CD14-positive monocyte (primary cell): ENCODE data around the gene KRT13. TPM values are rescaled to one million over a fixed set of nuclear protein-coding genes. Genes with fewer than 3 reads are reported as not detected.

Experiments used
- DNase-seq, 3 donors: peaks; one replicate each; pipeline ENCODE4 v3.0.0-alpha.2; 2011 to 2022
- H2AFZ ChIP-seq: 2 replicates; pipeline ENCODE4 v1.6.0; 2012; ENCODE audit warnings: mild to moderate bottlenecking, low read depth, low read length, inconsistent platforms; ENCODE audit not compliant: insufficient read depth, poor library complexity, severe bottlenecking
- H3K27ac ChIP-seq, 2 donors: 1 replicate in 1 of 2; 2 replicates in 1 of 2; pipeline ENCODE4 v1.5.1; 2012 to 2013; ENCODE audit warnings: low read length in 2 of 2, control low read depth in 1 of 2, inconsistent platforms in 1 of 2, low read depth in 1 of 2, mild to moderate bottlenecking in 1 of 2
- H3K27me3 ChIP-seq, 2 donors: one replicate each; pipeline versions ENCODE4 v1.6.0 to v1.6.1; 2011 to 2013; ENCODE audit warnings: low read length in 2 of 2; ENCODE audit not compliant: control insufficient read depth in 2 of 2, insufficient read depth in 2 of 2
- H3K36me3 ChIP-seq, 2 donors: replicated peaks in 1 of 2; 1 replicate in 1 of 2; 2 replicates in 1 of 2; pipeline versions ENCODE4 v1.5.1 to v1.6.1; 2012 to 2013; ENCODE audit warnings: low read length in 2 of 2, control low read depth in 1 of 2, inconsistent platforms in 1 of 2, mild to moderate bottlenecking in 1 of 2; ENCODE audit not compliant: insufficient read depth in 2 of 2, control insufficient read depth in 1 of 2
- H3K4me1 ChIP-seq, 2 donors: 1 replicate in 1 of 2; 2 replicates in 1 of 2; pipeline versions ENCODE4 v1.5.1 to v1.6.1; 2012 to 2013; ENCODE audit warnings: low read length in 2 of 2, control low read depth in 1 of 2, inconsistent platforms in 1 of 2, mild to moderate bottlenecking in 1 of 2, moderate library complexity in 1 of 2; ENCODE audit not compliant: insufficient read depth in 2 of 2, control insufficient read depth in 1 of 2
- H3K4me2 ChIP-seq: replicated peaks from 2 replicates; pipeline ENCODE3; 2012; ENCODE audit warnings: low read length, moderate library complexity, mild to moderate bottlenecking; ENCODE audit not compliant: poor library complexity, severe bottlenecking; ENCODE audit errors: extremely low read depth
- H3K4me3 ChIP-seq, 3 experiments: fragments of 200-600 bp in 1 of 3; sonication (generic) in 1 of 3; replicated peaks in 1 of 3; 1 replicate in 2 of 3; 2 replicates in 1 of 3; pipeline ENCODE4 v1.5.1; 2011 to 2013; ENCODE audit warnings: low read length in 3 of 3, mild to moderate bottlenecking in 3 of 3, control low read depth in 2 of 3, low read depth in 2 of 3, inconsistent platforms in 1 of 3, moderate library complexity in 1 of 3
- H3K79me2 ChIP-seq: 2 replicates; pipeline ENCODE4 v1.6.0; 2012; ENCODE audit warnings: mild to moderate bottlenecking, control low read depth, inconsistent platforms, low read length, moderate library complexity; ENCODE audit not compliant: insufficient read depth
- H3K9ac ChIP-seq: 2 replicates; pipeline ENCODE4 v1.6.0; 2017; ENCODE audit warnings: low read length, mild to moderate bottlenecking; ENCODE audit not compliant: insufficient read depth, poor library complexity, severe bottlenecking
- H3K9me3 ChIP-seq, 2 donors: replicated peaks in 1 of 2; 1 replicate in 1 of 2; 2 replicates in 1 of 2; pipeline versions ENCODE4 v1.5.1 to v1.6.1; 2012 to 2013; ENCODE audit warnings: low read length in 2 of 2, control low read depth in 1 of 2; ENCODE audit not compliant: control insufficient read depth in 1 of 2, insufficient read depth in 1 of 2
- H4K20me1 ChIP-seq: 2 replicates; pipeline ENCODE4 v1.6.0; 2012; ENCODE audit warnings: mild to moderate bottlenecking, low read length, control low read depth, moderate library complexity; ENCODE audit not compliant: insufficient read depth
- H3K27ac Mint-ChIP-seq, 7 donors: one replicate each; pipeline ENCODE4 v1.8.0; 2020; ENCODE audit warnings: mild to moderate bottlenecking in 7 of 7, mixed read lengths in 7 of 7, moderate library complexity in 6 of 7, inconsistent platforms in 2 of 7
- H3K27me3 Mint-ChIP-seq, 3 donors: one replicate each; pipeline ENCODE4 v1.8.0; 2021 to 2022; ENCODE audit warnings: low read depth in 3 of 3, mild to moderate bottlenecking in 3 of 3, mixed read lengths in 3 of 3, moderate library complexity in 3 of 3, inconsistent platforms in 1 of 3
- H3K36me3 Mint-ChIP-seq, 2 donors: one replicate each; pipeline ENCODE4 v1.8.0; 2020; ENCODE audit warnings: mixed read lengths in 2 of 2, inconsistent platforms in 1 of 2, mild to moderate bottlenecking in 1 of 2
- H3K4me1 Mint-ChIP-seq: one replicate; pipeline ENCODE4 v1.8.0; 2020; ENCODE audit warnings: mild to moderate bottlenecking, mixed read lengths
- H3K4me3 Mint-ChIP-seq, 2 donors: one replicate each; pipeline ENCODE4 v1.8.0; 2020; ENCODE audit warnings: mild to moderate bottlenecking in 2 of 2, mixed read lengths in 2 of 2, moderate library complexity in 1 of 2
- H3K9me3 Mint-ChIP-seq, 7 donors: one replicate each; pipeline ENCODE4 v1.8.0; 2020 to 2022; ENCODE audit warnings: mixed read lengths in 7 of 7, mild to moderate bottlenecking in 6 of 7, moderate library complexity in 6 of 7, inconsistent platforms in 2 of 7
- CTCF ChIP-seq: fragments of 200-600 bp; IDR thresholded peaks from one replicate; pipeline ENCODE4 v1.8.0; 2022; ENCODE audit warnings: antibody characterized with exemption, mild to moderate bottlenecking
- WGBS: methylation state at CpG from one replicate; pipeline ENCODE4 v1.1.5; 2013; ENCODE audit warnings: missing lambda C conversion rate; ENCODE audit not compliant: insufficient coverage; 5-methylcytosine and 5-hydroxymethylcytosine counted together
- intact Hi-C, 2 donors: fragments of 100-400 bp; cut with micrococcal nuclease; formaldehyde crosslinking; loops; one replicate each; pipeline versions ENCODE4 v1.15.0 to v1.15.1; 2023
- polyA plus RNA-seq, 3 donors: library from polyadenylated mRNA; depleted of rRNA in 1 of 3; unstranded in 2 of 3; stranded (reverse) in 1 of 3; fragments of 300-500 nt in 2 of 3; fragments of >200 nt in 1 of 3; fragmentation: Illumina TruSeq in 2 of 3; gene quantifications; 1 replicate in 2 of 3; 2 replicates in 1 of 3; pipeline ENCODE4 v1.2.3, GENCODE V29; 2012 to 2021

Gene KRT13
- polyA plus RNA-seq, 3 donors, result not detected

DNA sequence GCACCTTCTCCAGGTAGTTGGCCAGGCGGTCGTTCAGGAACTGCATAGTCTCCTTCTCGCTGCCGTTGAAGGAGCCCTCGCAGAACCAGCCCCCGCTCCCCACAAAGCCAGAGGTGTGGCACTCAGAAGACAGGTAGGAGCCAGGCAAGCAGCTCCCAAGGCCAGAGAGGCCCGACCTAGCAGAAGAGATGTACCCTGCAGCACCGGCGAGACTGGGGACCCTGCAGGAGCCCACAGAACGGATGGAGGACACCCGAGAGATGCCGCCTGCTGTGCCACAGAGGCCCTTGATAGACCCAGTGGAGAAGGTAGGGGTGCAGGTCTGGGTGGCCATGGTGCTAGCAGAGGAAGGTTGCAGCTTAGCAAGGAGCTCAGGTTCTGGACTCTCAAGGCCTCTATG lies 15.9 kb downstream of the KRT13 start, which contains the start of gene KRT36:
KRT36 (minus strand) TSS at position 380 of the 400 bp plus-strand sequence; CDS start at position 334, 46 bp downstream.
- Histone ChIP-seq H3K4me3 (peak within 1 kb of the TSS in 1 of 3 experiments; percentile 53), H3K4me1 (peaks cover 47 to 54% of the 10 kb centered on the region in 2 donors), H3K27ac (peak within 1 kb of the TSS; percentile 73 to 85), H3K36me3 (no peaks in the 10 kb centered on the region), H3K27me3 (no peaks in the 10 kb centered on the region), H4K20me1 (no peaks in the 10 kb centered on the region), H2AFZ (peak within 1 kb of the TSS; percentile 58), H3K79me2 (no peaks in the 10 kb centered on the region), H3K4me2 (peak within 1 kb of the TSS; percentile 45), H3K9ac (peak within 1 kb of the TSS; percentile 11), H3K9me3 (no peaks in the 10 kb centered on the region)
- H3K4me1 Mint-ChIP-seq, result peaks cover 52% of the 10 kb centered on the region
- TF ChIP-seq CTCF, result no peak
- no peak for DNase-seq
- peaks cover 1 to 3% (median 2%) of the 10 kb centered on the region in 3 donors for H3K27me3 Mint-ChIP-seq
- H3K9me3 Mint-ChIP-seq, result no peaks in the 10 kb centered on the region
- peak within 1 kb of the TSS; percentile 43 to 76 for H3K4me3 Mint-ChIP-seq
- peaks cover 0 to 2% of the 10 kb centered on the region in 2 donors for H3K36me3 Mint-ChIP-seq
- intact Hi-C loops, result loop anchor here in 1 of 2 donors (5.0 kb wide), 1 partner anchor 58 kb away; no protein-coding TSS in a partner anchor
- 98% methylated on average over 12 of the region's 12 CpGs for WGBS
- H3K27ac Mint-ChIP-seq, result peak within 1 kb of the TSS; percentile 82 to 93 (median 88)

DNA sequence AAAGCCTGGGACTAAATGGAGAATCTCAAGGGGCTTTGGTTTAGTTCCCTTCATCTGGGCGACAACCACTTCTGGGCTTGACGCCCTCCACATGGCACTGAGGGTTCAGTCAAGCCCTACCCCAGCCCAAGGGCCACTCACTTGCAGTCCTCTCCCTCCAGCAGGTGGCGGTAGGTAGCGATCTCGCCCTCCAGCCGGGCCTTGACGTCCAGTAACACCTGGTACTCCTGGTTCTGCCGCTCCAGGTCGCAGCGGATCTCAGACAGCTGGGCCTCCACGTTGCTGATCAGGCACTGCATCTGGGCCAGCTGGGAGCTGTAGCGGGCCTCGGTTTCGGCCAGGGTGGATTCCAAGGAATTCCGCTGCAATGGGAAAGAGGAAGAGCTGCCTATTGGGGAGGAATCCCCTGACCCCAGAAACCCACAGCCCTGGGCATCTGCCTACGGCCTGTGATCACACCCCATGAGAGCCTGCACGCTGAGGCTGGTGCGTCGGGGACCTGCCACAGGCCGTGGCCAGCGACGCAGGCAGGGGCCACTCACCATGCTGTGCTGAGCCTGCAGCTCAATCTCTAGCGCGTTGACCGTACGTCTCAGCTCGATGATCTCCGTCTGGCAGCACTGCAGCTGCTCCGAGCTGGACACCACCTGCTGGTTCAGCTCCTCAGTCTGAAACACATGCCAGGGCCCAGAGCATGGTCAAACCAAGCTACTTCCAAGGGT lies 18.4 kb downstream of the KRT13 start:
- intact Hi-C loops, result loop anchor here in 1 of 2 donors (5.0 kb wide), 1 partner anchor 60 kb away; no protein-coding TSS in a partner anchor
- no peaks in the 10 kb centered on the region for H3K36me3 Mint-ChIP-seq
- H3K4me3 Mint-ChIP-seq, result no peak overlapping the region
- H3K9me3 ChIP-seq, result no peaks in the 10 kb centered on the region
- H3K9ac ChIP-seq, result no peak overlapping the region
- H3K4me2 ChIP-seq, result no peak overlapping the region
- no peaks in the 10 kb centered on the region for H4K20me1 ChIP-seq
- H3K79me2 ChIP-seq, result no peaks in the 10 kb centered on the region
- TF ChIP-seq CTCF, result peak; percentile 70
- H3K27ac ChIP-seq, result no peak overlapping the region
- H3K4me1 Mint-ChIP-seq, result peaks cover 31% of the 10 kb centered on the region
- H3K27me3 ChIP-seq, result no peaks in the 10 kb centered on the region
- peak; percentile 36 to 57 (median 50) for DNase-seq
- H3K27ac Mint-ChIP-seq, result no peak overlapping the region
- peaks cover 2 to 7% (median 6%) of the 10 kb centered on the region in 3 donors for H3K27me3 Mint-ChIP-seq
- H3K4me3 ChIP-seq, result no peak overlapping the region
- H3K4me1 ChIP-seq, result peaks cover 30 to 35% of the 10 kb centered on the region in 2 donors
- H3K9me3 Mint-ChIP-seq, result no peaks in the 10 kb centered on the region
- WGBS, result 68% methylated on average over 27 of the region's 29 CpGs
- H3K36me3 ChIP-seq, result no peaks in the 10 kb centered on the region
- peak overlapping the region; percentile 18 for H2AFZ ChIP-seq
